IMR-90 (cell line): ENCODE measurements around the gene CPA3. TPM values are rescaled to one million over a fixed set of nuclear protein-coding genes. Genes with fewer than 3 reads are reported as not detected.

Source experiments
- ATAC-seq: fragments of 200-7000 bp; cut with Tn5 transposase; 2 replicates; pipeline ENCODE4 v1.9.1; 2020; ENCODE audit warnings: low read depth, mild to moderate bottlenecking, moderate library complexity
- BruUV-seq: library from RNA; stranded (reverse); fragments of 400-500 nt; replicated peaks from 2 replicates; lab custom pipeline; 2021; lab: Mats Ljungman, UMichigan
- CTCF ChIA-PET: fragments of 300-600 bp; formaldehyde crosslinking; extraction: SDS; loops from one replicate; lab custom pipeline; 2021; ENCODE audit warnings: antibody characterized with exemption; lab: Yijun Ruan, JAX
- POLR2A ChIA-PET: fragments of 300-600 bp; sonication (Branson Sonifier 250); formaldehyde crosslinking; loops from one replicate; lab custom pipeline; 2022; ENCODE audit warnings: antibody characterized with exemption; ENCODE audit not compliant: unreplicated experiment; lab: Charles Lee
- DNase-seq: peaks from one replicate; pipeline ENCODE4 v3.0.0; 2013
- H2AFZ ChIP-seq: replicated peaks from 2 replicates; pipeline ENCODE3; 2013; ENCODE audit warnings: low read length, mild to moderate bottlenecking; ENCODE audit not compliant: poor library complexity
- H2AK5ac ChIP-seq: 2 replicates; pipeline ENCODE4 v1.6.1; 2013; ENCODE audit warnings: low read depth, low read length, inconsistent platforms
- H2AK9ac ChIP-seq: replicated peaks from 2 replicates; pipeline ENCODE3; 2013; ENCODE audit warnings: mild to moderate bottlenecking, low read depth, low read length, moderate library complexity; ENCODE audit not compliant: poor library complexity
- H2BK120ac ChIP-seq: 2 replicates; pipeline ENCODE4 v1.6.1; 2013; ENCODE audit warnings: low read depth, low read length, inconsistent platforms
- H2BK15ac ChIP-seq: 3 replicates; pipeline ENCODE4 v1.6.1; 2013; ENCODE audit warnings: low read depth, low read length, inconsistent platforms
- H2BK20ac ChIP-seq: 2 replicates; pipeline ENCODE4 v1.6.1; 2013; ENCODE audit warnings: low read depth, mild to moderate bottlenecking, inconsistent platforms, low read length, moderate library complexity
- H2BK5ac ChIP-seq: 2 replicates; pipeline ENCODE4 v1.6.1; 2013; ENCODE audit warnings: mild to moderate bottlenecking, low read depth, low read length, inconsistent platforms; ENCODE audit not compliant: poor library complexity, severe bottlenecking
- H3K14ac ChIP-seq: replicated peaks from 2 replicates; pipeline ENCODE4 v1.6.1; 2013; ENCODE audit warnings: low read depth, low read length, inconsistent platforms
- H3K18ac ChIP-seq: 2 replicates; pipeline ENCODE4 v1.6.1; 2013; ENCODE audit warnings: low read depth, low read length, control low read depth
- H3K23ac ChIP-seq: 2 replicates; pipeline ENCODE4 v1.6.1; 2013; ENCODE audit warnings: low read depth, low read length, inconsistent platforms
- H3K27ac ChIP-seq: 2 replicates; pipeline ENCODE4 v1.5.1; 2013; ENCODE audit warnings: mild to moderate bottlenecking, control low read depth, low read length; ENCODE audit not compliant: insufficient read depth
- H3K27me3 ChIP-seq: 2 replicates; pipeline ENCODE4 v1.6.1; 2013; ENCODE audit warnings: low read length; ENCODE audit not compliant: control insufficient read depth, insufficient read depth
- H3K36me3 ChIP-seq: 2 replicates; pipeline ENCODE4 v1.6.1; 2013; ENCODE audit warnings: low read length, mixed read lengths; ENCODE audit not compliant: control insufficient read depth, insufficient read depth
- H3K4ac ChIP-seq: 2 replicates; pipeline ENCODE4 v1.6.1; 2013; ENCODE audit warnings: low read depth, low read length, inconsistent platforms
- H3K4me1 ChIP-seq: 2 replicates; pipeline ENCODE4 v1.6.1; 2013; ENCODE audit warnings: low read length, mixed read lengths; ENCODE audit not compliant: control insufficient read depth, insufficient read depth
- H3K4me2 ChIP-seq: 2 replicates; pipeline ENCODE4 v1.6.1; 2013; ENCODE audit warnings: low read depth, mild to moderate bottlenecking, control low read depth, low read length, moderate library complexity
- H3K4me3 ChIP-seq: 2 replicates; pipeline ENCODE4 v1.5.1; 2013; ENCODE audit warnings: low read depth, mild to moderate bottlenecking, control low read depth, low read length, moderate library complexity; ENCODE audit not compliant: insufficient read depth
- H3K56ac ChIP-seq: 2 replicates; pipeline ENCODE4 v1.6.1; 2013; ENCODE audit warnings: low read length, inconsistent platforms; ENCODE audit not compliant: insufficient read depth; ENCODE audit errors: extremely low read depth
- H3K79me1 ChIP-seq, 2 experiments: 2 replicates each; pipeline ENCODE4 v1.6.1; 2013; ENCODE audit warnings: low read length in 2 of 2, inconsistent platforms in 1 of 2, low read depth in 1 of 2
- H3K9ac ChIP-seq: 2 replicates; pipeline ENCODE4 v1.6.1; 2013; ENCODE audit warnings: low read depth, low read length, control low read depth
- H3K9me1 ChIP-seq: 2 replicates; pipeline ENCODE4 v1.6.1; 2013; ENCODE audit warnings: low read length, inconsistent platforms; ENCODE audit not compliant: insufficient read depth
- H3K9me3 ChIP-seq: 2 replicates; pipeline ENCODE4 v1.6.1; 2013; ENCODE audit warnings: low read length; ENCODE audit not compliant: control insufficient read depth, insufficient read depth
- H4K20me1 ChIP-seq: 2 replicates; pipeline ENCODE4 v1.6.1; 2013; ENCODE audit warnings: low read length, inconsistent platforms; ENCODE audit not compliant: insufficient read depth
- H4K5ac ChIP-seq: 2 replicates; pipeline ENCODE4 v1.6.1; 2013; ENCODE audit warnings: mild to moderate bottlenecking, low read depth, low read length, control low read depth
- H4K8ac ChIP-seq, 2 experiments: 2 replicates each; pipeline ENCODE4 v1.6.1; 2013; ENCODE audit warnings: low read depth in 2 of 2, low read length in 2 of 2, control low read depth in 1 of 2, inconsistent platforms in 1 of 2
- H4K91ac ChIP-seq: 2 replicates; pipeline ENCODE4 v1.6.1; 2013; ENCODE audit warnings: low read depth, low read length, inconsistent platforms; ENCODE audit not compliant: insufficient read depth
- MAFK ChIP-seq: IDR thresholded peaks from 2 replicates; pipeline ENCODE4 v1.6.1; 2012; ENCODE audit warnings: low read depth, low read length, improper control_type of control experiment
- POLR2A ChIP-seq: IDR thresholded peaks from 2 replicates; pipeline ENCODE4 v1.6.1; 2012; ENCODE audit warnings: mild to moderate bottlenecking, low read depth, low read length
- RAD21 ChIP-seq: IDR thresholded peaks from 2 replicates; pipeline ENCODE4 v1.6.1; 2012; ENCODE audit warnings: low read length, improper control_type of control experiment
- WGBS, 2 experiments: methylation state at CpG; one replicate each; pipeline versions ENCODE4 v1.1.5 to v1.1.7; 2013; ENCODE audit warnings: missing lambda C conversion rate in 2 of 2; ENCODE audit not compliant: insufficient read length in 1 of 2; ENCODE audit errors: extremely low coverage in 2 of 2; 5-methylcytosine and 5-hydroxymethylcytosine counted together
- dilution Hi-C: fragments of 300-500 bp; cut with HindIII; formaldehyde crosslinking; loops from one replicate; pipeline ENCODE4 v1.14.3; 2018; ENCODE audit warnings: low sequenced_read_pairs; ENCODE audit not compliant: unreplicated experiment
- in situ Hi-C: fragments of 300-500 bp; cut with MboI; formaldehyde crosslinking; loops from 3 replicates; pipeline ENCODE4 v1.14.3; 2019; ENCODE audit warnings: low sequenced_read_pairs, inconsistent platforms, mixed read lengths
- intact Hi-C: fragments of 100-400 bp; cut with micrococcal nuclease; formaldehyde crosslinking; loops from 2 replicates; pipeline ENCODE4 v1.10.0; 2022
- polyA plus RNA-seq, 3 experiments: library from polyadenylated mRNA; depleted of rRNA; stranded (reverse); fragments of >200 nt; gene quantifications; 2 replicates each; pipeline ENCODE4 v1.2.3, GENCODE V29; 2012; ENCODE audit warnings: low replicate concordance in 1 of 3
- total RNA-seq: library from RNA; depleted of rRNA; stranded (reverse); fragments of >200 nt; gene quantifications from 2 replicates; pipeline ENCODE4 v1.2.3, GENCODE V29; 2012

Gene CPA3
- total and polyA plus RNA-seq, 2 of the 4 experiments (the other 2 are of a cell fraction): 0.07 TPM; not detected in 1

- H3K4me3 ChIP-seq: no peak overlapping the region
- no peak overlapping the region for H3K56ac ChIP-seq
- no peak overlapping the region for H2BK5ac ChIP-seq
- WGBS, 2 experiments: no CpG with 5 or more reads among the region's 1 CpG
- H3K79me1 ChIP-seq: no peaks in the 10 kb centered on the region
- no peaks in the 10 kb centered on the region for H3K36me3 ChIP-seq
- H3K27ac ChIP-seq: no peak overlapping the region
- no peak overlapping the region for H2AK9ac ChIP-seq
- CTCF ChIA-PET: no interaction called here
- no peaks in the 10 kb centered on the region for H3K9me3 ChIP-seq
- no peak overlapping the region for H3K9ac ChIP-seq
- dilution Hi-C loops: no loop called here
- POLR2A ChIA-PET: no interaction called here
- H3K4me1 ChIP-seq: no peaks in the 10 kb centered on the region
- no peak overlapping the region for H3K23ac ChIP-seq
- DNase-seq (no peak), ATAC-seq (no peak)
- H4K91ac ChIP-seq: no peak overlapping the region
- peak; percentile 76 for TF ChIP-seq MAFK
- no peak for TF ChIP-seq POLR2A
- TF ChIP-seq RAD21: no peak
- no peak overlapping the region for H2AK5ac ChIP-seq
- intact Hi-C loops: no loop called here
- H2BK20ac ChIP-seq: no peak overlapping the region
- H3K18ac ChIP-seq: no peak overlapping the region
- H4K5ac ChIP-seq: no peak overlapping the region
- in situ Hi-C loops: no loop called here
- BruUV-seq: no TSS peak
- no peak overlapping the region for H3K4ac ChIP-seq
- H3K9me1 ChIP-seq: no peaks in the 10 kb centered on the region
- no peak overlapping the region for H2BK120ac ChIP-seq
- H3K27me3 ChIP-seq: no peaks in the 10 kb centered on the region; the same call in 1 of the 2 replicates
- no peak overlapping the region for H3K4me2 ChIP-seq
- H2AFZ ChIP-seq: no peak overlapping the region
- H3K14ac ChIP-seq: no peak overlapping the region
- no peak overlapping the region for H4K8ac ChIP-seq
- no peaks in the 10 kb centered on the region for H4K20me1 ChIP-seq
- H2BK15ac ChIP-seq: no peak overlapping the region
These were observed 16.7 kb upstream of the CPA3 start for GRCh38 chr3:148848410-148848809.
